SK-N-SH (cell line): ENCODE measurements around the gene NSD2. TPM values are rescaled to one million over a fixed set of nuclear protein-coding genes. Genes with fewer than 3 reads are reported as not detected.

Experiments
- CTCF ChIA-PET: fragments of 300-600, 350-600 bp; formaldehyde crosslinking; extraction: SDS; loops from one replicate; lab custom pipeline; 2021; lab: Yijun Ruan, JAX
- POLR2A ChIA-PET: fragments of 350-600 bp; sonication (Branson Sonifier 250); formaldehyde crosslinking; extraction: SDS; loops from one replicate; lab custom pipeline; 2020; ENCODE audit warnings: antibody characterized with exemption, inconsistent platforms; lab: Yijun Ruan, JAX
- DNase-seq: peaks from one replicate; pipeline ENCODE4 v3.0.0; 2012
- H2AFZ ChIP-seq: fragments of 200-600 bp; sonication (generic); 2 replicates; pipeline ENCODE4 v1.8.1; 2016; ENCODE audit warnings: antibody characterized with exemption, mild to moderate bottlenecking, low read depth
- H3F3A ChIP-seq: fragments of 200-600 bp; sonication (generic); replicated peaks from 2 replicates; pipeline ENCODE3; 2016; ENCODE audit warnings: antibody characterized with exemption, mild to moderate bottlenecking; ENCODE audit not compliant: insufficient read depth
- H3K27ac ChIP-seq, 2 experiments: fragments of 200-500 bp in 1 of 2; fragments of 200-600 bp in 1 of 2; sonication (Bioruptor generic) in 1 of 2; sonication (generic), shearing (Covaris generic) in 1 of 2; 2 replicates each; pipeline versions ENCODE4 v1.5.1 to v1.6.1; 2014 to 2016; ENCODE audit warnings: low read depth in 2 of 2, inconsistent platforms in 1 of 2, low read length in 1 of 2, mild to moderate bottlenecking in 1 of 2, mixed read lengths in 1 of 2
- H3K27me3 ChIP-seq: fragments of 200-600 bp; sonication (generic), shearing (Covaris generic); 2 replicates; pipeline ENCODE4 v1.6.1; 2016; ENCODE audit warnings: mixed run types; ENCODE audit not compliant: insufficient read depth
- H3K36me3 ChIP-seq, 2 experiments: fragments of 200-500 bp in 1 of 2; fragments of 200-600 bp in 1 of 2; sonication (Bioruptor generic) in 1 of 2; sonication (generic) in 1 of 2; replicated peaks in 1 of 2; 2 replicates each; pipeline versions ENCODE3 to v1.5.1; 2014 to 2016; ENCODE audit warnings: low read length in 1 of 2, mild to moderate bottlenecking in 1 of 2; ENCODE audit not compliant: insufficient read depth in 2 of 2, control insufficient read depth in 1 of 2
- H3K4me1 ChIP-seq, 2 experiments: fragments of 200-500 bp in 1 of 2; fragments of 200-600 bp in 1 of 2; sonication (Bioruptor generic) in 1 of 2; sonication (generic), shearing (Covaris generic) in 1 of 2; 2 replicates each; pipeline versions ENCODE4 v1.5.1 to v1.6.1; 2014 to 2016; ENCODE audit warnings: low read depth in 1 of 2, low read length in 1 of 2, mixed run types in 1 of 2; ENCODE audit not compliant: insufficient read depth in 2 of 2, control insufficient read depth in 1 of 2
- H3K4me2 ChIP-seq: fragments of 200-600 bp; sonication (generic), shearing (Covaris generic); 2 replicates; pipeline ENCODE4 v1.6.1; 2017; ENCODE audit warnings: mixed run types
- H3K4me3 ChIP-seq, 2 experiments: fragments of 200-500 bp in 1 of 2; fragments of 200-600 bp in 1 of 2; sonication (Bioruptor generic) in 1 of 2; sonication (generic), shearing (Covaris generic) in 1 of 2; 2 replicates each; pipeline versions ENCODE4 v1.5.1 to v1.8.1; 2014 to 2016; ENCODE audit warnings: low read depth in 2 of 2, inconsistent platforms in 1 of 2, low read length in 1 of 2, mild to moderate bottlenecking in 1 of 2, mixed read lengths in 1 of 2, moderate library complexity in 1 of 2
- H3K79me2 ChIP-seq: fragments of 200-600 bp; sonication (generic); 2 replicates; pipeline ENCODE4 v1.8.1; 2017; ENCODE audit warnings: mild to moderate bottlenecking; ENCODE audit not compliant: insufficient read depth
- H3K9ac ChIP-seq: fragments of 200-600 bp; sonication (generic); 2 replicates; pipeline ENCODE4 v1.6.1; 2017; ENCODE audit warnings: mixed run types
- H3K9me2 ChIP-seq: fragments of 200-600 bp; sonication (generic); 2 replicates; pipeline ENCODE4 v1.6.1; 2017; ENCODE audit warnings: mixed run types
- H3K9me3 ChIP-seq: fragments of 200-600 bp; sonication (generic); 2 replicates; pipeline ENCODE4 v1.6.1; 2017; ENCODE audit warnings: mixed run types, mild to moderate bottlenecking, moderate library complexity
- H4K20me1 ChIP-seq: fragments of 200-600 bp; sonication (generic); 2 replicates; pipeline ENCODE4 v1.6.1; 2017; ENCODE audit warnings: mild to moderate bottlenecking, mixed run types; ENCODE audit not compliant: insufficient read depth
- CHD2 ChIP-seq: fragments of 150-350 bp; IDR thresholded peaks from 2 replicates; pipeline ENCODE4 v1.6.1; 2018; ENCODE audit warnings: low read length; ENCODE audit not compliant: partially characterized antibody
- EP300 ChIP-seq, 2 experiments: IDR thresholded peaks; 2 replicates each; pipeline versions ENCODE4 v1.4.0 to v1.6.1; 2012; ENCODE audit warnings: borderline replicate concordance in 1 of 2, low read depth in 1 of 2, low read length in 1 of 2
- EZH2phosphoT487 ChIP-seq: fragments of 200-600 bp; sonication (generic); IDR thresholded peaks from 2 replicates; pipeline ENCODE4 v1.6.1; 2017; ENCODE audit warnings: low read depth, mixed run types, mild to moderate bottlenecking, antibody characterized with exemption, moderate library complexity, borderline replicate concordance
- FOSL2 ChIP-seq: IDR thresholded peaks from 2 replicates; pipeline ENCODE4 v1.4.0; 2012; ENCODE audit warnings: low read depth, mild to moderate bottlenecking, moderate library complexity, borderline replicate concordance
- FOXJ3 ChIP-seq: sonication (generic); formaldehyde crosslinking; IDR thresholded peaks from 2 replicates; pipeline ENCODE4 v1.5.1; 2020; ENCODE audit warnings: mild to moderate bottlenecking, missing genetic modification reagents
- FOXM1 ChIP-seq: IDR thresholded peaks from 2 replicates; pipeline ENCODE4 v1.4.0; 2012; ENCODE audit warnings: low read depth, mild to moderate bottlenecking
- GABPA ChIP-seq: IDR thresholded peaks from 2 replicates; pipeline ENCODE4 v1.4.0; 2012; ENCODE audit warnings: low read depth, mild to moderate bottlenecking
- JUND ChIP-seq: IDR thresholded peaks from 2 replicates; pipeline ENCODE4 v1.4.0; 2012
- MEF2A ChIP-seq: IDR thresholded peaks from 2 replicates; pipeline ENCODE4 v1.4.0; 2012; ENCODE audit warnings: low read depth, borderline replicate concordance
- NRF1 ChIP-seq: IDR thresholded peaks from 2 replicates; pipeline ENCODE4 v1.6.1; 2012; ENCODE audit warnings: low read depth, mild to moderate bottlenecking, low read length
- POLR2AphosphoS5 ChIP-seq: IDR thresholded peaks from 2 replicates; pipeline ENCODE4 v1.6.1; 2012; ENCODE audit warnings: low read depth, low read length
- RXRA ChIP-seq: IDR thresholded peaks from 2 replicates; pipeline ENCODE4 v1.4.0; 2012; ENCODE audit warnings: low read depth, mild to moderate bottlenecking, borderline replicate concordance
- SIN3A ChIP-seq: IDR thresholded peaks from 2 replicates; pipeline ENCODE4 v1.6.1; 2012; ENCODE audit warnings: low read depth, mild to moderate bottlenecking, low read length, moderate library complexity, borderline replicate concordance
- WGBS: methylation state at CpG from one replicate; pipeline ENCODE4 v1.1.6; 2017; ENCODE audit warnings: low lambda C conversion rate; 5-methylcytosine and 5-hydroxymethylcytosine counted together
- polyA plus RNA-seq, 3 experiments: library from polyadenylated mRNA; depleted of rRNA; stranded (reverse); fragments of >200 nt; gene quantifications; 2 replicates each; pipeline ENCODE4 v1.2.3, GENCODE V29; 2012
- TF ChIP-seq, protein P1 (sequence below): fragments of 150-350 bp; IDR thresholded peaks from 2 replicates; pipeline ENCODE4 v1.6.1; 2016; ENCODE audit warnings: mild to moderate bottlenecking, low read depth, low read length
- TF ChIP-seq, protein P2 (sequence below): IDR thresholded peaks from 2 replicates; pipeline ENCODE4 v1.4.0; 2012; ENCODE audit warnings: low read depth, borderline replicate concordance
- TF ChIP-seq, protein P3 (sequence below): IDR thresholded peaks from 2 replicates; pipeline ENCODE4; 2012

The NSD2 gene
- polyA plus RNA-seq, 1 of the 3 experiments (the other 2 are of a cell fraction), result 34.2 TPM

DNA sequence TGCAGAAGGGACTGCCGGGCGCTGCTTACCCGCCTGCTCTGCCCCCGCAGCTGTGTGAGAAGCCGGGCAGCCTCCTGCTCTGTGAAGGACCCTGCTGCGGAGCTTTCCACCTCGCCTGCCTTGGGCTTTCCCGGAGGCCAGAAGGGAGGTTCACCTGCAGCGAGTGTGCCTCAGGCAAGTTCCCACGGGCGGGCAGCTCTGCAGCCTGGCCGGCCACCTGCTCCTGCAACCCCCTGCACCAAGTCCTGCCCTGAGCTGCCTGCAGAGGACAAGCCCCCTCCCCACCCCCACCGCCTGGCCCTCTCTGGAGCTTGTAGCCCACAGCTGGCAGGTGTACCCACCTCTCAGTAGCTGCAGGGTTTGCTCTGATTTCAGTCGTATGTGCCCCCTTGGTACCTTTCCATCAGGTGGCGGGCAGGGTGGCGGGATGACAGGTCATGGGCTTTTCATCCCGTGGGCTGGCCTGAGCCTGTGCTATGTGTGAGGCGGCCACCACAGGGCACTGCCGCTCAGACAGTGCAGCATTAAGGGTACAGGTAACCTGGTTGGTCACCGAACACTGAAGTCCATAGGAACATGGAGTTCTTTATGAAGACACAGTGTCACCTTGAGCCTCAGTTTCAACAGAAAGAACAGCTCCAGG is 81.0 kb downstream of the NSD2 start:
- H4K20me1 ChIP-seq, result no peaks in the 10 kb centered on the region; the same call in 1 of the 2 replicates
- DNase-seq, result no peak
- peak overlapping the region in 1 of 2 experiments; percentile 67; a peak in 2 of 4 replicates for H3K27ac ChIP-seq
- H3K27me3 ChIP-seq, result no peaks in the 10 kb centered on the region
- no peak overlapping the region for H2AFZ ChIP-seq
- no peaks in the 10 kb centered on the region for H3K9me3 ChIP-seq
- H3K9me2 ChIP-seq, result no peaks in the 10 kb centered on the region
- no peak overlapping the region for H3K4me3 ChIP-seq
- H3K36me3 ChIP-seq, result peaks cover 35 to 65% of the 10 kb centered on the region in 2 experiments
- ChIA-PET CTCF (interaction anchor here (0.8 to 1.3 kb wide), 3 partner anchors 24 to 39 kb away, joined by 3 read pairs; no protein-coding TSS in a partner anchor), POLR2A (interaction anchor here (0.7 to 1.2 kb wide), 2 partner anchors 32 to 108 kb away, joined by 3 to 4 read pairs; no protein-coding TSS in a partner anchor)
- H3F3A ChIP-seq, result no peaks in the 10 kb centered on the region
- TF ChIP-seq FOXM1, result no peak
- TF ChIP-seq NRF1, result no peak
- TF ChIP-seq, protein P1, sequence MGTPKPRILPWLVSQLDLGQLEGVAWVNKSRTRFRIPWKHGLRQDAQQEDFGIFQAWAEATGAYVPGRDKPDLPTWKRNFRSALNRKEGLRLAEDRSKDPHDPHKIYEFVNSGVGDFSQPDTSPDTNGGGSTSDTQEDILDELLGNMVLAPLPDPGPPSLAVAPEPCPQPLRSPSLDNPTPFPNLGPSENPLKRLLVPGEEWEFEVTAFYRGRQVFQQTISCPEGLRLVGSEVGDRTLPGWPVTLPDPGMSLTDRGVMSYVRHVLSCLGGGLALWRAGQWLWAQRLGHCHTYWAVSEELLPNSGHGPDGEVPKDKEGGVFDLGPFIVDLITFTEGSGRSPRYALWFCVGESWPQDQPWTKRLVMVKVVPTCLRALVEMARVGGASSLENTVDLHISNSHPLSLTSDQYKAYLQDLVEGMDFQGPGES, result no peak
- no peak for TF ChIP-seq EP300 (IDR thresholded peaks at IDR 0.05; ENCODE audit: borderline replicate concordance in 1 of 2, low read depth in 1 of 2, low read length in 1 of 2)
- TF ChIP-seq FOSL2, result no peak
- TF ChIP-seq EZH2phosphoT487, result no peak
- no peak for TF ChIP-seq CHD2
- TF ChIP-seq SIN3A, result no peak
- no peak for TF ChIP-seq RXRA
- no peak for TF ChIP-seq MEF2A
- no peak for TF ChIP-seq POLR2AphosphoS5
- no peak for TF ChIP-seq GABPA
- no peak for TF ChIP-seq JUND
- no peak for TF ChIP-seq FOXJ3
- TF ChIP-seq, protein P2, sequence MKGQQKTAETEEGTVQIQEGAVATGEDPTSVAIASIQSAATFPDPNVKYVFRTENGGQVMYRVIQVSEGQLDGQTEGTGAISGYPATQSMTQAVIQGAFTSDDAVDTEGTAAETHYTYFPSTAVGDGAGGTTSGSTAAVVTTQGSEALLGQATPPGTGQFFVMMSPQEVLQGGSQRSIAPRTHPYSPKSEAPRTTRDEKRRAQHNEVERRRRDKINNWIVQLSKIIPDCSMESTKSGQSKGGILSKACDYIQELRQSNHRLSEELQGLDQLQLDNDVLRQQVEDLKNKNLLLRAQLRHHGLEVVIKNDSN, result no peak
- TF ChIP-seq, protein P3, sequence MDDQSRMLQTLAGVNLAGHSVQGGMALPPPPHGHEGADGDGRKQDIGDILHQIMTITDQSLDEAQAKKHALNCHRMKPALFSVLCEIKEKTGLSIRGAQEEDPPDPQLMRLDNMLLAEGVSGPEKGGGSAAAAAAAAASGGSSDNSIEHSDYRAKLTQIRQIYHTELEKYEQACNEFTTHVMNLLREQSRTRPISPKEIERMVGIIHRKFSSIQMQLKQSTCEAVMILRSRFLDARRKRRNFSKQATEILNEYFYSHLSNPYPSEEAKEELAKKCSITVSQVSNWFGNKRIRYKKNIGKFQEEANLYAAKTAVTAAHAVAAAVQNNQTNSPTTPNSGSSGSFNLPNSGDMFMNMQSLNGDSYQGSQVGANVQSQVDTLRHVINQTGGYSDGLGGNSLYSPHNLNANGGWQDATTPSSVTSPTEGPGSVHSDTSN, result no peak
- no peak overlapping the region for H3K4me2 ChIP-seq
- 95% methylated on average over 13 of the region's 20 CpGs for WGBS
- peaks cover 45% of the 10 kb centered on the region for H3K79me2 ChIP-seq
- peaks cover 0 to 21% of the 10 kb centered on the region in 2 experiments; a peak in 1 of 4 replicates for H3K4me1 ChIP-seq
- no peak overlapping the region for H3K9ac ChIP-seq
